SW480 (cell line): ENCODE results near the gene RASSF1.
A peak's percentile ranks its signal among the peaks of the same experiment; 100 is the strongest.

Experiments
- DNase-seq: peaks from one replicate; pipeline ENCODE4 v3.0.0-alpha.2; 2016; ENCODE audit warnings: low spot score

Gene RASSF1

DNA sequence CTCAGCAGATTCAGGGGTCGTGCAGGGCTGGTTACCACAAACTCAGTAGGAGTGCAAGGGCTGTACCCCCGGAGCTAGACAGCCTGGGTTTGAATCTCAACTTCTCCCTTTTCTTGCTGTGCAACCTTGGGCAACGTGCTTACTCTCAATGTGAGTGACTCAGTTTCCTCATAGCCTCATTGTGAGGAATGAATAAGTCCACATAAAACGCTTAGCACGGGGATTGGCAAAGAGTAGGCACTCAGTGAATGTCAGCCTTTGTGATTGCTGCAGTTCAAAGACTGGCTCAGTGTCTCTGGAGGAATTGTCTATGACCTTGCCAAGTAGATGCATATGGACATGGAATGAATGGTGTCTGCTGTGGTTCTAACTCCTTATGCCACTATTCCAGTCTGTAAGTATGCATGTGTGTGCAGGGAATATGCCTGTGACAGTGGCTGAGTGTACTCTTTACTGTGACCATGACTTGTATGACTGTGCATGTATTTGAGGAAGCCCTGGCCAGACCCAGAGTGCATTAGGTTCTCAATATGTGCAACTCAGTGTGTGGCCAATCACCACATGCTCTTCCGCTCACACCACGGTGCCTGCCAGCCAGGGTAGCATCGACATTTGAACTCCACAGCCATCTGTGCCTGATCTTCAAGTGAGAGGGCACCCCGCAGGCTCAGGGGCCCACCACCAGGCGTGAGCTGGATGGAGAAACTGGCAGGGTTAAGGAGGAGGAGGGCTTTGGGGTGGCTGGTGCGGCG, 40.5 kb downstream of the RASSF1 start:
- no peak for DNase-seq

DNA sequence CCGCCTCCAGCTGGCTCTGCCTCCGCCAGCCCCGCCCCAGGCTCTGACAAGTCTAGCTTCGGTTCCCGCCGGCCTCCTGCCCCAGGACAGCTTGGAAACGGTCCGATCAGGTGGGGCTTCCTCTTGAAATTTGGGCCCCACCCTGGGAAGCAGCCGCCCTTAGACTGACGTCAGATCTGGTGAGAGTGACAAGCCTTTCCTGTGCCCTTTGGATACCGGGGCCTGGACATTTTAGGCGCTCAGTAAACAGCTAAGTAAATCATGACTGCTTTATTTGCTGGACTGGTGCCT, 41.1 kb downstream of the RASSF1 start:
- no peak for DNase-seq

GRCh38 chr3:50298836-50299637, 41.6 kb downstream of the RASSF1 start, which contains the start of the genes HYAL3 and NAA80:
Gene HYAL3 (minus strand): TSS chr3:50299405. CDS start chr3:50295602, 3,803 bp downstream.
Gene NAA80 (minus strand): TSS chr3:50299405. CDS start chr3:50297463, 1,942 bp downstream.
- peak; percentile 98 for DNase-seq

DNA sequence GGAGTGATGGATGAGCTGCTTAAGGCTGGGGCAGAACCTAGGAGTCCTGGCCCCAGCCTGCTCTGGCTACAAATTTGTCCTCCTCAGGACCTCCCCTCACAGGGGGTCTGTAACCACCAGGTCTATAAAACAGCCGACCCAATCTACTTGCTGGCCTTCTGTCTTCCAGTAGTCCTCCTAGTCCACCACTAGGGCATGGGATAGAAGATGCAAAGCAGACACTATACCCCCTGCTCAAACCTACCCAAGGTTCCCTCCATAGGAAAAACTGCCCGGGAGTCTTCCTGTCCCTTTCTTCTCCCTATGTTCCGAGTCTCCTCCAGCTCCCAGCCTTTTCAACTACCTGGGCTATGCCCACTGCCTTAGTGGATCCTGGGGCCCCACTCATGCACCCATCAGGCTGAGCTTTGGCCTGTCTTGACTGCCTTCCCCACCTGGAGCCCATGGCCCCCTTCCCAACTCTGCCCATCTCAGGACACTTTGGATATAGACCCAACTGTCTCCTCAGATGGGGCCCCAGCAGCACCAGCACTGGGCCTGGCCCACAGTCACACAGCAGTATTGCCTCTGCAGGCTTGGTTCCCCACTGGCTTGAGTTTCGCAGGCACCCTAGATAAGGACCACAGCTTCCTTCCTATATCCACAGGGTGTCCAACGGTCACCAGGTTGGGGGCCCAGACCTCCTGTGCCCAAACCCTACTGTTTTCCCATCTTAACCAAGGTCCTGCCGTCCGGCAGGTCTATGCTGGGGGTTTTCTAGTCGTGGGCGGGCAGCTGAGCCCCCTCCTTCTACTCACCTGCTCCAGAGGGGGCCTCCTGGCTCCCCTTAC, 42.5 kb downstream of the RASSF1 start:
- no peak for DNase-seq

DNA sequence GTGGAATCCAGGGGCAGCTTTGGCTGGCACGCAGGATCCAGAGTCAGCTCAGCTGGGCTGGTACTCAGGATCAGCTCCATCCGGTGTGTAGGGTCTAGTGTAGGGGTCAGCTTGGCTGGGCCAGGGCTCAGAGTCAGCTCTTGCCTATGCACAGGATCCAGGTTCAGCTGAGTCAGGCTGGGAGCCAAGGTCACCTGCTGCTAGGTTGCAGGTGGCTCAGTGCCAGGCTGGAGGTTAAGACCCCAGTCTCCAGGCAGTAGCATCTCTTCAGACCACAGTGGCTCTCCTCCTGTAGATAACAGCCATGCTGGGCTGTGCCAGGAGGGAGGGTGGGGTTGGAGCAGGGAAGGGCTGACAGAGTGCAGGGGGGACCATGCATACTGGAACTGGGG, 43.3 kb downstream of the RASSF1 start:
- no peak for DNase-seq

DNA sequence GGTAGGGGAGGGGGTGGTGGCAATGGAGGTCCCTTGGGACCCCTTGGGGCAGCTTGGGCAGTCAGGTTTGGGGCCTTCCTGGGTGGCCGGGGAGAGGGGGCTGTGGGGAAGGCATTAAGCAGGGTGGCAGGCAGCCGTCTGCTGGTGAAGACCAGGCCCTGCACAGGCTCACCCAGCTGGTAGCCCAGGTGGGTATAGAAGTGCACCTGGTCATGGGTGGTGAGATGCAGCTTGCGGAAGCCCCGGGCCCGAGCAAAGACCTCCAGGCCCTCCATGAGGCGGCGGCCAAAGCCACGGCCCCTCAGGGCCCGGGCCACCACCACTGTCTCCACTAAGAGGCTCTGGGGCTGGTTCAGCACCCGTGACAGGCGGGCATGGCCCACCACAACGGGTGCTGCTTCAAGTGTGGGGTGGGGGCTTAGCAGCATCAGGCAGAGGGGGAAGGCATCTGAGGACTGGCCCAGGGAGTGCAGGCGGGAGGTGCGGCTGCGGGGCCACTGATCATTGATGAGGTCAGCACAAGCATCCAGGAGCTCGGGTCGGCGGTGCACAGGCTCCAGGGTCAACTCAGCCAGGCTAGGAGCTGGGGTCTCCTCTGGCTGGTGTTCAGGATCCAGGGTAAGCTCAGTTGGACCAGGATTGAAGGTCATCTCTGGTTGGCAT, 43.8 kb downstream of the RASSF1 start:
- no peak for DNase-seq

DNA sequence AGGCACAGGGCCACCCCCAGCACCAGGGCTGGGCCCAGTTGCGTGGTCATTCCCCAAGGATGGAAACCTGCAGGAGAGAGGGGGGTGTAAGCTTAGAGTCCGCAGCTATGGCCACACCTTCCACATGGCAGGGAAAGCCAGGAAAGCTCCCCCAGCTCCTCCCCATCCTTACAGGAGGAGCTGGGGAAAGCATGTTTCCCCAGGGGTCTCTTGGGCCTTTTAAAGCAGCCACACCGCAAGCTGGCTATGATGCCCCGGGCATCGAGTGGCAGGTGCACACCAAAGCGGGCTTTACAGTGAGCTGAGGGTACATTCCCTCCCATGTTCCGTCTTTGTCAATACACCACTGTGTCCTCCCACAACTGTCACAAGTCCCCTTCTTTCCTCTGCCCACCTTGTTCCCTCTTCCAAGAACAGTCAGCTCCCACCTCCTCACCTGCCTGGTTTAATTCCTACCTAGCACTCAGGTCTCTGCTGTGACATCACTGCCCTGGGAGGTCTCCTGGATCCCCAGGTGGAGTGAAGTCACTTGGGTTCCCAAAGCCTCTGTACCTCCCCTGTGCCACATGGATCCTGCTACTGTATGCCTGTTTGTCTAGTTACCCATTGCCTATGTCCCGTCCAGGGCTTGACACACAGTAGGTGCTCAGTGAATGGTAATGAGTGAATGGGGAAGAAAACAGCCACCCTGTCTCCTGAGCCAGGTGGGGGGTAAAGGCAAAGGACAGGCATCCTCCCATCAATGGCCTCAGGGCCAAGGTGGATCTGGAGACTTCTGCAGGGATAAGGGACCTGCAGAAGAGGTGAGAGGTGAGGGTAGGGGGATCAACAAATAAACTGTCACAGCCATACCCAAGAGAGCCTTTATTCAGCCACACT, 44.8 kb downstream of the RASSF1 start:
- DNase-seq, result no peak

- DNase-seq, result no peak
Measured at GRCh38 chr3:50294492-50295403, 45.9 kb downstream of the RASSF1 start.

GRCh38 chr3:50294089-50294488, 46.5 kb downstream of the RASSF1 start:
- no peak for DNase-seq

DNA sequence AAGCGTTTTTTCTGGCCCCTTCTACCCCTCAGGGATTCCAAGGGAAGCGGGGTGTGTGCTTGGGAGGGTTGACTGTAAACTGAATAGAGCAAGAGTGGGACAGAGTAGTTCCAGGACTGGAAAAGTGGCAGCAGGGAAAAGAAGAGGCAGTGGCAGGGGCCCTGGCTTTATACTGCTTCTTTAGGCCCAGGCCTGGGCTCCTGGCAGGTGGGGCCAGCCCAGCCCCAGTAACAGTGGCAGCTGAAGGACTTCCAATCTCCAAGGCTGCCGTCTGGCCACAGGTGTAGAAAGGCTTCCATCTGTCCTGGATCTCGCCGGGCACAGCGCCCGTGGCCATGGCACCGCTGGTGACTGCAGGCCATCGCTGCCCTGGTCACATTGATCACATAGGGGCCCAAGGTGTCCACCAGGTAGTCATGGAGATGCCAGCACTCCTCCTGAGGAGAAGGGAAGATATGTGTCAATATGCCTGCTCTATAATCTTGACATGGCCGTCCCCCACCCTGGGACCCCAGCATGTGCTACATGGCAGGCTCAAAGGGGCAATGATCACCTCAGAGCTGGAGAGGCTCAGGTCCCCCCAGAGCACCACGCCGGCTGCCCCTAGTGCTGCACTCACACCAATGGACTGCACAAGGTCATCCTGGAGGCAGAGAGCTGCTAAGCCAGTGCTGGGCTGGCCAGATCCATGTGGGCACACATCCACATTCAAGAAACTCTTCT, 47.4 kb downstream of the RASSF1 start:
- no peak for DNase-seq

GRCh38 chr3:50292159-50293078, 48.2 kb downstream of the RASSF1 start, which contains the start of gene IFRD2:
Gene IFRD2 (minus strand): TSS chr3:50292429. CDS start chr3:50292274, 155 bp downstream.
- peak; percentile 98 for DNase-seq

GRCh38 chr3:50290161-50290641, 50.4 kb downstream of the RASSF1 start:
- no peak for DNase-seq

- no peak for DNase-seq
Measured at GRCh38 chr3:50289130-50289529, 51.5 kb downstream of the RASSF1 start.

- DNase-seq, result no peak
Measured at GRCh38 chr3:50288387-50289007, 52.1 kb downstream of the RASSF1 start.

- no peak for DNase-seq
Measured at GRCh38 chr3:50287262-50287661, 53.4 kb downstream of the RASSF1 start.

DNA sequence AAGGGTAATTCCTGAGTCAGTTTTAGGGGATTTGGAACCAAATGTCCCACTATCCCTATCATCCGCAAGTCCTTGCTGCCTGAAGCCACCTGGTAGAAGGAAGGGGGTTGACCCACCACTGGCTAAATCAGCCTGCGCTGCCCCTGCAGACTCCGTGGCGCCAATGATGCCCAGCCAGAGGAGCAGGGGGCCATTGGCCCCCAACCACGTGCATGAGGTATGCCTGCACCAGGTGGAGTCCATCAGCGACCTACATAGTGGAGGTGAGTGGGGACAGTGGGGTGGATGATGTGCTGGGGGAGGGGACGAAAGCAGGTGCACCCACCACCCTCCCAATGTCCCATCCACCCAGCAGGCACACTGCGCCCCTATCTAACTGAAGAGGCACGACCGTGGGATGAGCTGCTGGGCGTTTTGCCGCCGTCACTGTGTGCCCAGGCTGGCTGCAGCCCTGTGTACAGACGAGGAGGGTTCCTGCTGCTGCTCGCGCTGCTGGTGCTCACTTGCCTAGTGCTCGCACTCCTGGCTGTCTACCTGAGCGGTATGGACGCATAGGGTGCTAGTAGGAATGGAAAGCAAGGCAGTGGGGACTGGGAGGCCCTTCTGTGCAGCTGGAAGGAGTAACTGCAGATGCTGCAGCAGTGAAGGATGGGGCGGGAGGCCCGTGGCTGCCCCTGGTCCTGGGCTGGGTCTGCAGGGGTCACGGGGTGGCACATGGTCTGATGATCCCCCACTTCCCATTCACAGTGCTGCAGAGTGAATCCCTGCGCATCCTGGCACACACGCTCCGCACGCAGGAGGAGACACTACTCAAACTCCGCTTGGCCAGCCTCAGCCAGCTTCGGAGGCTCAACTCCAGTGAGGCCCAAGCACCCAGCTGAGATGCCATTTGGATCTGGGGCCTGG, 54.1 kb downstream of the RASSF1 start:
- DNase-seq, result no peak
